WTC11 (cell line): ENCODE results near the gene MAP4K3.

Source experiments
- ATF2 ChIP-seq: sonication (generic); formaldehyde crosslinking; IDR thresholded peaks from 2 replicates; pipeline ENCODE4 v1.8.1; 2022; ENCODE audit warnings: low read depth, missing genetic modification reagents, borderline replicate concordance
- ATF6 ChIP-seq: sonication (generic); formaldehyde crosslinking; IDR thresholded peaks from 2 replicates; pipeline ENCODE4 v1.8.1; 2023; ENCODE audit warnings: mild to moderate bottlenecking, missing genetic modification reagents
- CREB1 ChIP-seq: sonication (generic); formaldehyde crosslinking; IDR thresholded peaks from 2 replicates; pipeline ENCODE4 v1.8.0; 2023; ENCODE audit warnings: mild to moderate bottlenecking, missing genetic modification reagents
- CTCF ChIP-seq: fragments of 200-600 bp; IDR thresholded peaks from 2 replicates; pipeline ENCODE4 v1.8.0; 2022; ENCODE audit warnings: antibody characterized with exemption
- IRF1 ChIP-seq: sonication (generic); formaldehyde crosslinking; IDR thresholded peaks from 2 replicates; pipeline ENCODE4 v1.8.0; 2023; ENCODE audit warnings: missing genetic modification reagents
- MLX ChIP-seq: sonication (generic); formaldehyde crosslinking; IDR thresholded peaks from 2 replicates; pipeline ENCODE4 v1.8.1; 2023; ENCODE audit warnings: mild to moderate bottlenecking, missing genetic modification reagents, moderate library complexity
- NFE2L1 ChIP-seq: sonication (generic); formaldehyde crosslinking; IDR thresholded peaks from 2 replicates; pipeline ENCODE4 v1.8.1; 2023; ENCODE audit warnings: missing genetic modification reagents
- NR1H2 ChIP-seq: sonication (generic); formaldehyde crosslinking; IDR thresholded peaks from 2 replicates; pipeline ENCODE4 v1.9.0; 2021; ENCODE audit warnings: mild to moderate bottlenecking, moderate library complexity, missing genetic modification reagents
- SP1 ChIP-seq: sonication (generic); formaldehyde crosslinking; conservative IDR thresholded peaks from 2 replicates; pipeline ENCODE4 v1.8.1; 2022; ENCODE audit warnings: missing genetic modification reagents
- STAT6 ChIP-seq: sonication (generic); formaldehyde crosslinking; conservative IDR thresholded peaks from 2 replicates; pipeline ENCODE4 v1.8.1; 2023; ENCODE audit warnings: mild to moderate bottlenecking, low read depth, missing genetic modification reagents, moderate library complexity
- USF2 ChIP-seq: sonication (generic); formaldehyde crosslinking; IDR thresholded peaks from 2 replicates; pipeline ENCODE4 v1.8.1; 2023; ENCODE audit warnings: mild to moderate bottlenecking, missing genetic modification reagents, moderate library complexity
- ZNF138 ChIP-seq: sonication (generic); formaldehyde crosslinking; conservative IDR thresholded peaks from 2 replicates; pipeline ENCODE4 v1.8.1; 2022; ENCODE audit warnings: mild to moderate bottlenecking, moderate library complexity, missing genetic modification reagents
- ZNF416 ChIP-seq: fragments of 250-450 bp; sonication (Bioruptor Pico); IDR thresholded peaks from 2 replicates; pipeline ENCODE4 v1.9.0; 2021; ENCODE audit warnings: mild to moderate bottlenecking, inconsistent platforms

GRCh38 chr2:39464864-39465263 lies 27.8 kb upstream of the MAP4K3 start:
- TF ChIP-seq ZNF416 (CRISPR knock-in tag), result no peak
- TF ChIP-seq CTCF, result no peak
- no peak for TF ChIP-seq STAT6 (CRISPR knock-in tag)
- no peak for TF ChIP-seq USF2 (CRISPR knock-in tag)
- no peak for TF ChIP-seq ATF2 (CRISPR knock-in tag)
- TF ChIP-seq ATF6 (CRISPR knock-in tag), result no peak
- no peak for TF ChIP-seq NFE2L1
- no peak for TF ChIP-seq SP1 (CRISPR knock-in tag)
- TF ChIP-seq MLX (CRISPR knock-in tag), result no peak
- TF ChIP-seq ZNF138 (CRISPR knock-in tag), result no peak
- no peak for TF ChIP-seq IRF1 (CRISPR knock-in tag)
- TF ChIP-seq NR1H2, result no peak
- TF ChIP-seq CREB1, result no peak
